Adrenal gland (tissue), 12 donors: ENCODE measurements around the gene ATXN7L1. TPM values are rescaled to one million over a fixed set of nuclear protein-coding genes. Genes with fewer than 3 reads are reported as not detected.

ENCODE experiments used
- DNase-seq, 7 donors: peaks; one replicate each; pipeline ENCODE4 v3.0.0-alpha.2; 2019 to 2020
- H3K27ac ChIP-seq, 5 donors: fragments of 200-600 bp; sonication (generic) in 4 of 5; 1 replicate in 3 of 5; 2 replicates in 2 of 5; pipeline versions ENCODE4 v1.5.1 to v1.8.0; 2016 to 2020; ENCODE audit warnings: mild to moderate bottlenecking in 1 of 5
- H3K27me3 ChIP-seq: fragments of 200-600 bp; 2 replicates; pipeline ENCODE4 v1.8.0; 2021
- H3K36me3 ChIP-seq, 2 donors: fragments of 200-600 bp; replicated peaks in 1 of 2; 1 replicate in 1 of 2; 2 replicates in 1 of 2; pipeline versions ENCODE4 v1.5.1 to v1.8.0; 2018 to 2022
- H3K4me1 ChIP-seq, 2 donors: fragments of 200-600 bp; replicated peaks in 1 of 2; 1 replicate in 1 of 2; 2 replicates in 1 of 2; pipeline versions ENCODE4 v1.5.1 to v1.8.0; 2018 to 2021
- H3K4me3 ChIP-seq, 4 donors: fragments of 200-600 bp; sonication (generic) in 3 of 4; one replicate each; pipeline ENCODE4 v1.5.1; 2016 to 2018
- H3K9me3 ChIP-seq, 3 donors: fragments of 200-600 bp; sonication (generic) in 1 of 3; replicated peaks in 1 of 3; 1 replicate in 2 of 3; 2 replicates in 1 of 3; pipeline versions ENCODE4 v1.5.1 to v1.8.0; 2016 to 2021
- CTCF ChIP-seq, 6 experiments: fragments of 450-650 bp in 4 of 6; fragments of 200-600 bp in 2 of 6; sonication (generic) in 1 of 6; IDR thresholded peaks; 1 replicate in 5 of 6; 2 replicates in 1 of 6; pipeline versions ENCODE4 v1.5.1 to v1.8.0; 2016 to 2021; ENCODE audit warnings: antibody characterized with exemption in 6 of 6, mild to moderate bottlenecking in 2 of 6, moderate library complexity in 1 of 6
- POLR2A ChIP-seq, 2 donors: fragments of 450-650 bp; IDR thresholded peaks; one replicate each; pipeline ENCODE4 v1.6.1; 2017; ENCODE audit warnings: antibody characterized with exemption in 2 of 2, mild to moderate bottlenecking in 2 of 2, moderate library complexity in 1 of 2
- WGBS, 4 donors: extraction: QIAGEN DNeasy Blood & Tissue Kit in 2 of 4; methylation state at CpG; one replicate each; pipeline versions ENCODE4 v1.1.5 to v1.1.7; 2013 to 2017; 5-methylcytosine and 5-hydroxymethylcytosine counted together
- intact Hi-C, 2 donors: fragments of 100-400 bp; cut with DNase I; formaldehyde crosslinking; loops; one replicate each; pipeline versions ENCODE4 v1.14.1 to v1.15.0; 2022 to 2023
- polyA plus RNA-seq, 3 donors: library from polyadenylated mRNA; stranded (reverse); fragments of 200-250 nt in 2 of 3; fragments of 350-450 nt in 1 of 3; fragmentation: Illumina TruSeq in 1 of 3; extraction: RNeasy Lipid Tissue Mini Kit (QIAGEN cat#74804) in 1 of 3; gene quantifications; one replicate each; pipeline ENCODE4 v1.2.3, GENCODE V29; 2013 to 2014
- total RNA-seq, 9 donors: library from RNA; depleted of rRNA in 4 of 9; stranded (reverse); fragments of >200 nt in 4 of 9; fragments of 120-200 nt in 1 of 9; fragmentation: NEBNext Ultra II Directional in 1 of 9; extraction: Animal tissue kit (Norgen Biotek cat#: 25700) in 1 of 9; gene quantifications; one replicate each; pipeline versions ENCODE4 v1.1.0 to v1.2.4, GENCODE V29; 2013 to 2023
- donor health status: healthy with polysubstance abuse.
- donor health status: Bipolar disorder and iron deficiency.
- donor health status: DM: yes; HTN: yes; CAD: no.
- donor health status: DM: no; HTN: no; CAD: no.
- donor health status: DM: no; HTN: no; CAD: no.
- donor health status: DM: yes; HTN: yes; CAD: no.

Gene ATXN7L1
- total and polyA plus RNA-seq, 12 donors, result 3.6 to 24.6 (median 9.0) TPM

- Histone ChIP-seq H3K27me3 (no peaks in the 10 kb centered on the region), H3K36me3 (peaks cover 0 to 14% of the 10 kb centered on the region in 2 donors), H3K27ac (no peak overlapping the region), H3K4me3 (no peak overlapping the region), H3K4me1 (no peaks in the 10 kb centered on the region), H3K9me3 (no peaks in the 10 kb centered on the region)
- no peak for TF ChIP-seq CTCF (IDR thresholded peaks at IDR 0.05)
- no peak for TF ChIP-seq POLR2A (IDR thresholded peaks at IDR 0.05)
- DNase-seq, result no peak
- WGBS, 4 donors, result 86 to 95% (median 93%) methylated on average over 8 of the region's 8 CpGs
- intact Hi-C loops, result no loop called here
These were observed 266.1 kb downstream of the ATXN7L1 start for GRCh38 chr7:105610165-105610930.

GRCh38 chr7:105602325-105603305 lies 273.8 kb downstream of the ATXN7L1 start:
- Histone ChIP-seq H3K4me1 (no peaks in the 10 kb centered on the region), H3K27ac (no peak overlapping the region), H3K4me3 (no peak overlapping the region), H3K9me3 (no peaks in the 10 kb centered on the region), H3K36me3 (no peaks in the 10 kb centered on the region), H3K27me3 (no peaks in the 10 kb centered on the region)
- intact Hi-C loops, result no loop called here
- TF ChIP-seq POLR2A (IDR thresholded peaks at IDR 0.05) (no peak), CTCF (IDR thresholded peaks at IDR 0.05) (no peak)
- 84 to 89% (median 85%) methylated on average over 19 of the region's 19 CpGs for WGBS, 4 donors
- no peak for DNase-seq

GRCh38 chr7:105600720-105601550 lies 275.5 kb downstream of the ATXN7L1 start:
- H3K4me1 ChIP-seq, result no peaks in the 10 kb centered on the region
- TF ChIP-seq CTCF (IDR thresholded peaks at IDR 0.05), result no peak
- no peak for TF ChIP-seq POLR2A (IDR thresholded peaks at IDR 0.05)
- intact Hi-C loops, result no loop called here
- 77 to 84% (median 80%) methylated on average over 14 of the region's 14 CpGs for WGBS, 4 donors
- no peaks in the 10 kb centered on the region for H3K36me3 ChIP-seq
- no peak for DNase-seq
- no peaks in the 10 kb centered on the region for H3K27me3 ChIP-seq
- no peaks in the 10 kb centered on the region for H3K9me3 ChIP-seq
- H3K27ac ChIP-seq, result no peak overlapping the region
- no peak overlapping the region for H3K4me3 ChIP-seq
